ENCODE data around the gene CBFB. TPM values are rescaled to one million over a fixed set of nuclear protein-coding genes. Genes with fewer than 3 reads are reported as not detected.
A peak's percentile ranks its signal among the peaks of the same experiment; 100 is the strongest.

The CBFB gene
- total and polyA plus RNA-seq, 2 of the 13 experiments (the other 11 are each of a cell fraction or from before 2014, with no cell fraction given) = 22.1 to 70.8 TPM

GRCh38 chr16:66988197-66988788, 40.7 kb upstream of the CBFB start, which contains the start of gene CES4A (continued):
- no peak for TF ChIP-seq ZNF609 (CRISPR knock-in tag; IDR thresholded peaks at IDR 0.05; ENCODE audit: borderline replicate concordance)
- 0 out of 2 replicates have a peak, but pooled peaks have one; percentile 30 for TF ChIP-seq ZFP37 (CRISPR knock-in tag; IDR thresholded peaks at IDR 0.05; ENCODE audit: borderline replicate concordance)
- no peak for TF ChIP-seq FOXM1 (CRISPR knock-in tag; IDR thresholded peaks at IDR 0.05)
- TF ChIP-seq ZNF468 (CRISPR knock-in tag; IDR thresholded peaks at IDR 0.05) = no peak
- 0 out of 2 replicates have a peak, but pooled peaks have one; percentile 65 for TF ChIP-seq ZNF691 (CRISPR knock-in tag; IDR thresholded peaks at IDR 0.05; ENCODE audit: borderline replicate concordance, low read depth)
- TF ChIP-seq CEBPZ (IDR thresholded peaks at IDR 0.05; ENCODE audit: low read length) = no peak
- TF ChIP-seq FOSL2 (CRISPR knock-in tag; IDR thresholded peaks at IDR 0.05) = peak; percentile 42
- 0 out of 2 replicates have a peak, but pooled peaks have one; percentile 27 for TF ChIP-seq ZNF772 (CRISPR knock-in tag; IDR thresholded peaks at IDR 0.05)
- TF ChIP-seq ZNF710 (CRISPR knock-in tag; IDR thresholded peaks at IDR 0.05; ENCODE audit: borderline replicate concordance) = 0 out of 2 replicates have a peak, but pooled peaks have one; percentile 42
- TF ChIP-seq RBFOX2 (IDR thresholded peaks at IDR 0.05; ENCODE audit: low read depth, low read length) = no peak
- TF ChIP-seq TBX2 (CRISPR knock-in tag; IDR thresholded peaks at IDR 0.05; ENCODE audit: borderline replicate concordance) = peak; percentile 36
- peak; percentile 47 for TF ChIP-seq SALL1 (CRISPR knock-in tag; IDR thresholded peaks at IDR 0.05)
- no peak for TF ChIP-seq ZBTB3 (CRISPR knock-in tag; IDR thresholded peaks at IDR 0.05; ENCODE audit: borderline replicate concordance, low read depth)
- TF ChIP-seq MTERF4 (CRISPR knock-in tag; IDR thresholded peaks at IDR 0.05) = 0 out of 2 replicates have a peak, but pooled peaks have one; percentile 38
- no peak for TF ChIP-seq MED8 (CRISPR knock-in tag; IDR thresholded peaks at IDR 0.05; ENCODE audit: insufficient replicate concordance)
- peak; percentile 58; the same call in 1 of the 2 replicates for TF ChIP-seq CEBPG (CRISPR knock-in tag; IDR thresholded peaks at IDR 0.05)
